ENCODE results near the gene CD96. TPM values are rescaled to one million over a fixed set of nuclear protein-coding genes. Genes with fewer than 3 reads are reported as not detected.

Gene CD96
- total RNA-seq, 1 donor from 2014 or later = not detected

DNA sequence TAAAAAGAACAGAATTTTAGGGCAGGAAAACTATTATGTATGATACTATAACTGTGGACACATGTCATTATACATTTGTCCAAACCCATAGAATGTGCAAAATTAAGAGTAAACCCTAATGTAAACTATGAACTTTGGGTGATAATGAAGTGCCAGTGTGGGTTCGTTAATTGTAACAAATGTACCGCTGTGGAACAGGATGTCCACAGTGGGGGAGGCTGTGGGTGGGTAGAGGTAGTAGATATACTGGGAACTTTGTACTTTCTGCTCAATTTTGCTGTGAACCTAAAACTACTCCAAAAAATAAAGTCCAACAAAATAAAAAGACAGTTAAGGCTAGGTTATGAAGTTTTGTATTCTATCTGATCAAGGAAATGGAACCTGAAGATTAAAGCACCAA lies 24.8 kb downstream of the CD96 start:
- H3K4me1 Mint-ChIP-seq (ENCODE audit: unreplicated experiment) = no peaks in the 10 kb centered on the region
- TF ChIP-seq, protein P1, sequence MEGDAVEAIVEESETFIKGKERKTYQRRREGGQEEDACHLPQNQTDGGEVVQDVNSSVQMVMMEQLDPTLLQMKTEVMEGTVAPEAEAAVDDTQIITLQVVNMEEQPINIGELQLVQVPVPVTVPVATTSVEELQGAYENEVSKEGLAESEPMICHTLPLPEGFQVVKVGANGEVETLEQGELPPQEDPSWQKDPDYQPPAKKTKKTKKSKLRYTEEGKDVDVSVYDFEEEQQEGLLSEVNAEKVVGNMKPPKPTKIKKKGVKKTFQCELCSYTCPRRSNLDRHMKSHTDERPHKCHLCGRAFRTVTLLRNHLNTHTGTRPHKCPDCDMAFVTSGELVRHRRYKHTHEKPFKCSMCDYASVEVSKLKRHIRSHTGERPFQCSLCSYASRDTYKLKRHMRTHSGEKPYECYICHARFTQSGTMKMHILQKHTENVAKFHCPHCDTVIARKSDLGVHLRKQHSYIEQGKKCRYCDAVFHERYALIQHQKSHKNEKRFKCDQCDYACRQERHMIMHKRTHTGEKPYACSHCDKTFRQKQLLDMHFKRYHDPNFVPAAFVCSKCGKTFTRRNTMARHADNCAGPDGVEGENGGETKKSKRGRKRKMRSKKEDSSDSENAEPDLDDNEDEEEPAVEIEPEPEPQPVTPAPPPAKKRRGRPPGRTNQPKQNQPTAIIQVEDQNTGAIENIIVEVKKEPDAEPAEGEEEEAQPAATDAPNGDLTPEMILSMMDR (conservative IDR thresholded peaks at IDR 0.05) = no peak
- no peak overlapping the region for H3K27ac Mint-ChIP-seq
- no peaks in the 10 kb centered on the region for H3K36me3 Mint-ChIP-seq
- no peak for DNase-seq (ENCODE audit: extremely low spot score, unreplicated experiment)
- no peaks in the 10 kb centered on the region for H3K27me3 Mint-ChIP-seq
- no peak overlapping the region for H3K4me3 Mint-ChIP-seq
- H3K9me3 Mint-ChIP-seq = no peaks in the 10 kb centered on the region

DNA sequence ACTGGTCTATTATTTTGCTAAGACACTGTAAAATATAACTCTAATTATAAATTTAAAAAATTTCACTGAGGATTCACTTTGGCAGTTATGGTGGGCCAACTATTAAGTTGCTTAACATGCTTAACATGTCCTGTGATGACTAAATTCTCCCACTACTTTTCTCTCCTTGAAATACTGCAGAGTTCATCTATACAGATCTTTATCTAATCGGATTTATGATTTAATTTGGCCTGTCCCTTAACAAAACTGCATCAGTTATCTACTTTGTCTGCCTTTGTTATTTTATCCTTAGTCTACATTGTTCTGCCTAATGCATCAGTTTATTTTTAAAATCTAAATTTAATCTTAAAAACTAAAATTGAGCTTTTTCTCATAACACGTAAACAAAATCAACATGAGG lies 26.4 kb downstream of the CD96 start:
- Mint-ChIP-seq H3K9me3 (no peaks in the 10 kb centered on the region), H3K4me1 (ENCODE audit: unreplicated experiment) (no peaks in the 10 kb centered on the region), H3K36me3 (no peaks in the 10 kb centered on the region), H3K27ac (no peak overlapping the region), H3K4me3 (no peak overlapping the region), H3K27me3 (no peaks in the 10 kb centered on the region)
- TF ChIP-seq, protein P1 (conservative IDR thresholded peaks at IDR 0.05) = no peak
- no peak for DNase-seq (ENCODE audit: extremely low spot score, unreplicated experiment)

DNA sequence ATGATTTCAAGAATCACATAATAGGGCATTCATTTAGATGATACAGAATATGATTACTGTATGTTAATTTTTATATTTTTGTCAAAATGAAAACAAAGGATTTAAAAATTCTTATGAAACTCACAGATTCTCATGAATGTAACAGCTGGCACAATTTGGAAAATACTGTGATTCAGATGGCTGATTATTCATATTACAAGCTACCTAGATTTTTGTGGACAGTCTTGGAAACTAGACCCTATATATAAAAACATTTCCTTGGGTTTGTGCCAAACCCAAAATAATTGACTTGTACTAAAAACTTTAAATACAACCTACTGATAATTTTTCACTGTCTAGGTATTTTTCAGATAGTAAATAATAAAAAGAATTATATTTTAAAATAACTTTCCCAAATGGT lies 26.9 kb downstream of the CD96 start:
- H3K27ac Mint-ChIP-seq = no peak overlapping the region
- TF ChIP-seq, protein P1 (conservative IDR thresholded peaks at IDR 0.05) = no peak
- no peak for DNase-seq (ENCODE audit: extremely low spot score, unreplicated experiment)
- H3K4me3 Mint-ChIP-seq = no peak overlapping the region
- no peaks in the 10 kb centered on the region for H3K4me1 Mint-ChIP-seq (ENCODE audit: unreplicated experiment)
- H3K27me3 Mint-ChIP-seq = no peaks in the 10 kb centered on the region
- no peaks in the 10 kb centered on the region for H3K36me3 Mint-ChIP-seq
- no peaks in the 10 kb centered on the region for H3K9me3 Mint-ChIP-seq

DNA sequence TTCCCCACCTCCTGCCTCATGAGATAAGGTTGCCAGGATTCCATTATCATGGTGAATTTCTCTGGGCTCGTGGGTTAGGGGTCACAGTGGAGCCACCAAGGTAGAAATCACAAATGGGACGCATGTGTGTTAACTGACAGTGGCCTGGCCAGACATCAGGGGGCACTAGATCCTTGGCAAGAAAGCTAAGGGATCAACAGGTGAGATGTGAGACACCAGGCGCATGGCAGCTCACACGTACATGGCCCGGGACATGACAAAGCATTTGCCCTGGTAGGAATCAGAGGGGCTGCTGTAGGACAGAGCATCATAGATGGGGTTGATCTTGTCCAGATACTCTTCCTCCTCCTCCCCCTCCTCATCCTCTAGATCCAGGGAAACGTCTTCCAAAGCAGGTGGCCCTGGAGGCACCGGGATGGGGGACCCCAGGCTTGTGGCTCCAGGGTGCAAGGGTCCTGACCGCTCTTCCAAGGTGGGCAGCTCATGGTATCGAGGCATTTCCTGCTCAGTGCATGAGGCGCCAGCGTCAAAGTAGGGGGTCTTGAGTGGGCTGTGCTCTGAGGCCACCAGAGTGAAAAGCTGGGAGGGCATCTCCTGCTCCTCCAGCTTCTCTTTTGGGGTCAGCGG lies 28.5 kb downstream of the CD96 start:
- Mint-ChIP-seq H3K27me3 (no peaks in the 10 kb centered on the region), H3K27ac (no peak overlapping the region), H3K4me3 (no peak overlapping the region), H3K36me3 (no peaks in the 10 kb centered on the region), H3K9me3 (no peaks in the 10 kb centered on the region), H3K4me1 (ENCODE audit: unreplicated experiment) (no peaks in the 10 kb centered on the region)
- no peak for DNase-seq (ENCODE audit: extremely low spot score, unreplicated experiment)
- TF ChIP-seq, protein P1 (conservative IDR thresholded peaks at IDR 0.05) = no peak

DNA sequence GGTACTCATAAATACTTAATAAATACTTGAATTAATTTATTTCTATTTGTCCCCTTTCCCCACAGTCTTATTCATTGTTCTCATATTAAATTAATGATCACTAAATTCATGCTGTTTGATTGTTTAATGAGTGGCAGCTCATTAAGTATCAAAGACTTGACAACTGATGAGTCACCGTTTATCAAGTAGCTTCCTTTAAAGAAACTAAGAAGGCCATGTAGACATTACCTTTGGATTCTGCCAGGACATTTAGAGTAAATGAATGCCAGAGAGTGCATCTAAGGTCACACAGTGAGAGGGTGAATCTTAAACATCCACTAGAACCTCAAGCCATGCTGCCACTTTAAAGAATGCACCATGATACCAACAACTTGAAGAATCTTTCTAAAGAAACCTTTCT lies 29.3 kb downstream of the CD96 start:
- H3K27ac Mint-ChIP-seq = no peak overlapping the region
- TF ChIP-seq, protein P1 (conservative IDR thresholded peaks at IDR 0.05) = no peak
- no peaks in the 10 kb centered on the region for H3K4me1 Mint-ChIP-seq (ENCODE audit: unreplicated experiment)
- no peak for DNase-seq (ENCODE audit: extremely low spot score, unreplicated experiment)
- no peaks in the 10 kb centered on the region for H3K27me3 Mint-ChIP-seq
- no peak overlapping the region for H3K4me3 Mint-ChIP-seq
- H3K9me3 Mint-ChIP-seq = no peaks in the 10 kb centered on the region
- H3K36me3 Mint-ChIP-seq = no peaks in the 10 kb centered on the region
